Liver (tissue), 9 donors: ENCODE data around the gene RNF141. TPM values are rescaled to one million over a fixed set of nuclear protein-coding genes. Genes with fewer than 3 reads are reported as not detected.

Source experiments
- DNase-seq: peaks from one replicate; pipeline ENCODE4 v3.0.0-alpha.2; 2017; ENCODE audit warnings: low spot score
- H3K27ac ChIP-seq, 2 donors: one replicate each; pipeline ENCODE4 v1.7.0; 2013; ENCODE audit warnings: inconsistent platforms in 2 of 2, low read length in 2 of 2, control low read depth in 1 of 2, low read depth in 1 of 2, mild to moderate bottlenecking in 1 of 2
- H3K27me3 ChIP-seq, 4 donors: one replicate each; pipeline versions ENCODE4 v1.6.1 to v1.7.0; 2013; ENCODE audit warnings: low read length in 3 of 4, inconsistent platforms in 1 of 4, mild to moderate bottlenecking in 1 of 4, moderate library complexity in 1 of 4; ENCODE audit not compliant: control insufficient read depth in 4 of 4, insufficient read depth in 4 of 4
- H3K36me3 ChIP-seq, 4 donors: one replicate each; pipeline versions ENCODE4 v1.6.1 to v1.7.0; 2013; ENCODE audit warnings: low read length in 3 of 4, mild to moderate bottlenecking in 3 of 4, low read depth in 1 of 4, moderate library complexity in 1 of 4; ENCODE audit not compliant: control insufficient read depth in 4 of 4, insufficient read depth in 3 of 4
- H3K4me1 ChIP-seq, 4 donors: one replicate each; pipeline versions ENCODE4 v1.6.1 to v1.7.0; 2013; ENCODE audit warnings: low read length in 3 of 4, mild to moderate bottlenecking in 3 of 4, moderate library complexity in 1 of 4; ENCODE audit not compliant: control insufficient read depth in 4 of 4, insufficient read depth in 4 of 4
- H3K4me3 ChIP-seq, 3 donors: one replicate each; pipeline versions ENCODE4 v1.6.1 to v1.7.0; 2013; ENCODE audit warnings: low read length in 3 of 3, control low read depth in 1 of 3, low read depth in 1 of 3, mild to moderate bottlenecking in 1 of 3
- H3K9ac ChIP-seq, 2 donors: one replicate each; pipeline ENCODE4 v1.7.0; 2013; ENCODE audit warnings: low read length in 2 of 2, mild to moderate bottlenecking in 2 of 2, moderate library complexity in 2 of 2, control low read depth in 1 of 2, low read depth in 1 of 2
- H3K9me3 ChIP-seq, 4 donors: one replicate each; pipeline versions ENCODE4 v1.6.1 to v1.7.0; 2013; ENCODE audit warnings: low read length in 3 of 4; ENCODE audit not compliant: control insufficient read depth in 4 of 4
- CTCF ChIP-seq: fragments of 150-350 bp; IDR thresholded peaks from 2 replicates; pipeline ENCODE4 v1.5.1; 2017; ENCODE audit warnings: improper control_type of control experiment, low read depth, low read length; ENCODE audit not compliant: missing input control
- FOXA2 ChIP-seq: IDR thresholded peaks from 2 replicates; pipeline ENCODE4 v1.6.1; 2016; ENCODE audit warnings: antibody characterized with exemption
- HNF4A ChIP-seq, 2 donors: conservative IDR thresholded peaks; 2 replicates each; pipeline ENCODE4 v1.6.1; 2016; ENCODE audit warnings: antibody characterized with exemption in 2 of 2, mild to moderate bottlenecking in 2 of 2
- HNF4G ChIP-seq: IDR thresholded peaks from 2 replicates; pipeline ENCODE4 v1.6.1; 2016; ENCODE audit warnings: antibody characterized with exemption
- JUND ChIP-seq, 2 donors: IDR thresholded peaks; 2 replicates each; pipeline ENCODE4 v1.6.1; 2016; ENCODE audit warnings: antibody characterized with exemption in 2 of 2
- MAX ChIP-seq: IDR thresholded peaks from 2 replicates; pipeline ENCODE4 v1.6.1; 2016; ENCODE audit warnings: antibody characterized with exemption
- RAD21 ChIP-seq, 2 donors: IDR thresholded peaks; 2 replicates each; pipeline ENCODE4 v1.6.1; 2016; ENCODE audit warnings: antibody characterized with exemption in 2 of 2, mild to moderate bottlenecking in 2 of 2
- RXRA ChIP-seq, 2 donors: IDR thresholded peaks; 2 replicates each; pipeline ENCODE4 v1.6.1; 2017 to 2018; ENCODE audit warnings: antibody characterized with exemption in 2 of 2, mild to moderate bottlenecking in 1 of 2
- SP1 ChIP-seq: IDR thresholded peaks from 2 replicates; pipeline ENCODE4 v1.6.1; 2018; ENCODE audit warnings: antibody characterized with exemption, mild to moderate bottlenecking
- ZBTB33 ChIP-seq: IDR thresholded peaks from 2 replicates; pipeline ENCODE4 v1.6.1; 2016; ENCODE audit warnings: antibody characterized with exemption
- WGBS: extraction: QIAGEN DNeasy Blood & Tissue Kit; methylation state at CpG from one replicate; pipeline ENCODE4 v1.1.7; 2013; 5-methylcytosine and 5-hydroxymethylcytosine counted together
- polyA plus RNA-seq, 2 donors: library from polyadenylated mRNA; stranded (reverse) in 1 of 2; unstranded in 1 of 2; fragments of 200-250 nt in 1 of 2; fragments of >200 nt in 1 of 2; fragmentation: Nextera tagmentation in 1 of 2; extraction: Ambion mirVana in 1 of 2; gene quantifications; one replicate each; pipeline versions ENCODE4 v1.2.1 to v1.2.3, GENCODE V29; 2013 to 2015
- total RNA-seq, 2 donors: library from RNA; depleted of rRNA; stranded (reverse); fragments of >200 nt; gene quantifications; one replicate each; pipeline ENCODE4 v1.2.3, GENCODE V29; 2014
- TF ChIP-seq, protein P1 (sequence below): IDR thresholded peaks from 2 replicates; pipeline ENCODE4 v1.6.1; 2016; ENCODE audit warnings: antibody characterized with exemption, mild to moderate bottlenecking
- donor health status: healthy.
- donor health status: healthy.
- donor health status: healthy.
- donor health status: healthy.
- donor health status: healthy.

RNF141 gene
- total and polyA plus RNA-seq, 4 donors: 6.9 to 14.6 (median 13.0) TPM

DNA sequence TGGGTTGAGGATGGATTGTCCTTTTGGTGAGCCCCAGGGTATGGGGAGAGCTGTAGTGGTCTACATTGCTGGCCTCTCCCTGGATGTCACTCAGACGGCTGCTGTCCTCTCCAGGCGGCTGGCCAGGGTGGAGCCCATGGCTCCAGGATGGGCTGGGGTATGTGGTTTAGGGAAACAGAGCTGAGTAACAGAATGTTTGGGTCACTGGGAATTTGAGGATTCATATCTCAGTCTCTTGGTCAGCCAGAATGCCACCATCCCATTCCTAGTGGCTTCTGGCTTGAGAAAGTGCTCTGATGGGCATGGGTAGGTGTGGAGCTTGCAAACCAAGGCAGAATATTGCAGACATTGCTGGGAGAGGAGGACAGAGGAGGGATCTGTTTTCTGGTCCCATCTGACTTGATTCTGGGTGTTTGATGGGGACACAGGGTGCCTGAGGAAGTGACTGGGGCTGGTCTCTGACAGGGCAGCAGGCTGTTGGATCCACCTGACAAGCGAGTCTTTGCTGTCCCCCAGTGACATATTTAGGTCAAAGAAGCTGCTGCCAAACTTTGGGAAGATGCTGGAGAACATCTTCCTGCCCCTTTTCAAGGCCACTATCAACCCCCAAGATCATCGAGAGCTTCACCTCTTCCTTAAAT is 44.6 kb downstream of the RNF141 start:
- no peak for TF ChIP-seq HNF4G
- TF ChIP-seq, protein P1, sequence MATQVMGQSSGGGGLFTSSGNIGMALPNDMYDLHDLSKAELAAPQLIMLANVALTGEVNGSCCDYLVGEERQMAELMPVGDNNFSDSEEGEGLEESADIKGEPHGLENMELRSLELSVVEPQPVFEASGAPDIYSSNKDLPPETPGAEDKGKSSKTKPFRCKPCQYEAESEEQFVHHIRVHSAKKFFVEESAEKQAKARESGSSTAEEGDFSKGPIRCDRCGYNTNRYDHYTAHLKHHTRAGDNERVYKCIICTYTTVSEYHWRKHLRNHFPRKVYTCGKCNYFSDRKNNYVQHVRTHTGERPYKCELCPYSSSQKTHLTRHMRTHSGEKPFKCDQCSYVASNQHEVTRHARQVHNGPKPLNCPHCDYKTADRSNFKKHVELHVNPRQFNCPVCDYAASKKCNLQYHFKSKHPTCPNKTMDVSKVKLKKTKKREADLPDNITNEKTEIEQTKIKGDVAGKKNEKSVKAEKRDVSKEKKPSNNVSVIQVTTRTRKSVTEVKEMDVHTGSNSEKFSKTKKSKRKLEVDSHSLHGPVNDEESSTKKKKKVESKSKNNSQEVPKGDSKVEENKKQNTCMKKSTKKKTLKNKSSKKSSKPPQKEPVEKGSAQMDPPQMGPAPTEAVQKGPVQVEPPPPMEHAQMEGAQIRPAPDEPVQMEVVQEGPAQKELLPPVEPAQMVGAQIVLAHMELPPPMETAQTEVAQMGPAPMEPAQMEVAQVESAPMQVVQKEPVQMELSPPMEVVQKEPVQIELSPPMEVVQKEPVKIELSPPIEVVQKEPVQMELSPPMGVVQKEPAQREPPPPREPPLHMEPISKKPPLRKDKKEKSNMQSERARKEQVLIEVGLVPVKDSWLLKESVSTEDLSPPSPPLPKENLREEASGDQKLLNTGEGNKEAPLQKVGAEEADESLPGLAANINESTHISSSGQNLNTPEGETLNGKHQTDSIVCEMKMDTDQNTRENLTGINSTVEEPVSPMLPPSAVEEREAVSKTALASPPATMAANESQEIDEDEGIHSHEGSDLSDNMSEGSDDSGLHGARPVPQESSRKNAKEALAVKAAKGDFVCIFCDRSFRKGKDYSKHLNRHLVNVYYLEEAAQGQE: no peak
- no peak for TF ChIP-seq SP1
- TF ChIP-seq CTCF: no peak
- TF ChIP-seq JUND (IDR thresholded peaks at IDR 0.05): no peak
- no peak for TF ChIP-seq RAD21 (IDR thresholded peaks at IDR 0.05)
- TF ChIP-seq RXRA (IDR thresholded peaks at IDR 0.05): no peak
- Histone ChIP-seq H3K27ac (no peak overlapping the region), H3K9ac (no peak overlapping the region), H3K9me3 (no peaks in the 10 kb centered on the region), H3K4me1 (peaks cover 0 to under 1% (median 0%) of the 10 kb centered on the region in 4 donors), H3K27me3 (no peaks in the 10 kb centered on the region), H3K4me3 (no peak overlapping the region), H3K36me3 (peaks cover 0 to 3% (median 0%) of the 10 kb centered on the region in 4 donors)
- 96% methylated on average over 4 of the region's 4 CpGs for WGBS
- DNase-seq: peak; percentile 20

DNA sequence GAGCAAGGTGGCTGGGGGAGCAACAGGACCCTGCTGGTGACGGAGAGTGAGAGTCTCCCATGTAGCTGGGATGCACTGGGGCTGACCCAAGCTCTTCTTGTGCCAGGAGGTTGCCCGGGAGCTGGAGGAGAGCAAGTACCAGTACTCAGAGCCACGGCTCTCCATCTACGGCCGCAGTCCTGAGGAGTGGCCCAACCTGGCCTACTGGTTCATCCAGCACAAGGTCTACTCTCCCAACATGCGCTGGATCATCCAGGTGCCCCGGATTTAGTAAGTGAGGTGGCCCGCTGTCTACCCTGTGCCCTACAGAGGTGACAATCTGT is 45.6 kb downstream of the RNF141 start:
- H3K36me3 ChIP-seq: peaks cover 0 to 3% (median 0%) of the 10 kb centered on the region in 4 donors
- no peak for DNase-seq

More for the DNA sequence above, 45.6 kb downstream of the RNF141 start:
- no peak overlapping the region for H3K27ac ChIP-seq
- no peak overlapping the region for H3K9ac ChIP-seq
- peaks cover 0 to 2% (median 0%) of the 10 kb centered on the region in 4 donors for H3K4me1 ChIP-seq
- no peaks in the 10 kb centered on the region for H3K27me3 ChIP-seq
- WGBS: 97% methylated on average over 8 of the region's 8 CpGs
- TF ChIP-seq MAX (no peak), HNF4G (no peak), ZBTB33 (no peak), HNF4A (conservative IDR thresholded peaks at IDR 0.05) (no peak), FOXA2 (no peak), RXRA (IDR thresholded peaks at IDR 0.05) (no peak)
- TF ChIP-seq, protein P1: no peak
- H3K4me3 ChIP-seq: no peak overlapping the region
- no peaks in the 10 kb centered on the region for H3K9me3 ChIP-seq
